Brain microvascular endothelial cell (primary cell): ENCODE results near the gene TTC7B.

Experiments used
- DNase-seq: peaks from one replicate; pipeline ENCODE4 v3.0.0-alpha.2; 2020
- H3K27ac ChIP-seq: fragments of 250-450 bp; sonication (Bioruptor Pico); 2 replicates; pipeline ENCODE4 v1.5.1; 2020; ENCODE audit warnings: mild to moderate bottlenecking, moderate library complexity
- H3K27me3 ChIP-seq: fragments of 250-450 bp; sonication (Bioruptor Pico); replicated peaks from 2 replicates; pipeline ENCODE4 v1.5.1; 2020; ENCODE audit warnings: mild to moderate bottlenecking
- H3K36me3 ChIP-seq: fragments of 250-450 bp; sonication (Bioruptor Pico); replicated peaks from 2 replicates; pipeline ENCODE4 v1.5.1; 2020; ENCODE audit warnings: mild to moderate bottlenecking
- H3K4me3 ChIP-seq: 2 replicates; pipeline ENCODE4 v1.5.1; 2011; ENCODE audit warnings: low read depth, mild to moderate bottlenecking, control low read depth, low read length, moderate library complexity
- in situ Hi-C: cut with HindIII; loops from 2 replicates; pipeline ENCODE4 v1.10.0; 2017; ENCODE audit warnings: low sequenced_read_pairs, low pct_ligation_motif_present
- TF ChIP-seq, protein P1 (sequence below): IDR thresholded peaks from 2 replicates; pipeline ENCODE4 v1.5.1; 2011; ENCODE audit warnings: low read depth, mild to moderate bottlenecking, moderate library complexity, low read length, control low read depth, inconsistent platforms; ENCODE audit errors: missing control alignments

Gene TTC7B

DNA sequence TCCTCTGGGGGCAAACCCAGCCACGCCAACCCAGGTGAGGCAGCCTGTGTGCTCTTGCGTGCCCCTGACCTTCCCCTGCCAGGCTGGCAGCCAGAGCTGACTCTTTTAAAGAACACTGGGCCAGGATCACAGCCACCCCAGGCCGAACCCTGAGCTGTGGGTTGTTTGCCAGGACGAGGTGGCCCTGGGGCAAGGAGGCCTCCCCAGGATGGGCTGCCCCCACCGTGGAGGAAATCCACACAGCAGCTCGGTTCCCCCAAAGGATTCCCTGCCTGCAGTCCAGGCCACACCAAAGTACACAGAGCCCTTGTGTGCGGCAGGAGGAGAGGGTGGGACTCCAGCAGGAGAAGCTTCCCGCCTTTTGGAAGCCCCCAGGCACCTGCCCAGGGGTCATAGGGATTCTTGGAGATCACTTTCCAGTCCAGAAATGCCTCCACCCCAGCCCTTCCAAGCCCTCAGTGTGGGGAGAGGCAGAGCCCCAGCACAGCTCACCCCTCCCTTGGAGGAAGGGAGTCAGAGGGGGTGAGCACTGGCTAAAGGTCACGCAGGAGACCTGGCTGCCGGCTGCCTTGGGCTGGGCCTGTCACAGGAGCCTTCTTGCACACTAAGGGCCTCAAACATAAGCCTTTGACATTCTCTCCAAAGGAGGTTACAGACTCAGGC is 303.8 kb downstream of the TTC7B start:
- H3K27me3 ChIP-seq: no peaks in the 10 kb centered on the region
- H3K4me3 ChIP-seq: no peak overlapping the region
- TF ChIP-seq, protein P1, sequence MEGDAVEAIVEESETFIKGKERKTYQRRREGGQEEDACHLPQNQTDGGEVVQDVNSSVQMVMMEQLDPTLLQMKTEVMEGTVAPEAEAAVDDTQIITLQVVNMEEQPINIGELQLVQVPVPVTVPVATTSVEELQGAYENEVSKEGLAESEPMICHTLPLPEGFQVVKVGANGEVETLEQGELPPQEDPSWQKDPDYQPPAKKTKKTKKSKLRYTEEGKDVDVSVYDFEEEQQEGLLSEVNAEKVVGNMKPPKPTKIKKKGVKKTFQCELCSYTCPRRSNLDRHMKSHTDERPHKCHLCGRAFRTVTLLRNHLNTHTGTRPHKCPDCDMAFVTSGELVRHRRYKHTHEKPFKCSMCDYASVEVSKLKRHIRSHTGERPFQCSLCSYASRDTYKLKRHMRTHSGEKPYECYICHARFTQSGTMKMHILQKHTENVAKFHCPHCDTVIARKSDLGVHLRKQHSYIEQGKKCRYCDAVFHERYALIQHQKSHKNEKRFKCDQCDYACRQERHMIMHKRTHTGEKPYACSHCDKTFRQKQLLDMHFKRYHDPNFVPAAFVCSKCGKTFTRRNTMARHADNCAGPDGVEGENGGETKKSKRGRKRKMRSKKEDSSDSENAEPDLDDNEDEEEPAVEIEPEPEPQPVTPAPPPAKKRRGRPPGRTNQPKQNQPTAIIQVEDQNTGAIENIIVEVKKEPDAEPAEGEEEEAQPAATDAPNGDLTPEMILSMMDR: no peak
- in situ Hi-C loops: no loop called here
- no peak for DNase-seq
- H3K27ac ChIP-seq: no peak overlapping the region
- no peaks in the 10 kb centered on the region for H3K36me3 ChIP-seq

DNA sequence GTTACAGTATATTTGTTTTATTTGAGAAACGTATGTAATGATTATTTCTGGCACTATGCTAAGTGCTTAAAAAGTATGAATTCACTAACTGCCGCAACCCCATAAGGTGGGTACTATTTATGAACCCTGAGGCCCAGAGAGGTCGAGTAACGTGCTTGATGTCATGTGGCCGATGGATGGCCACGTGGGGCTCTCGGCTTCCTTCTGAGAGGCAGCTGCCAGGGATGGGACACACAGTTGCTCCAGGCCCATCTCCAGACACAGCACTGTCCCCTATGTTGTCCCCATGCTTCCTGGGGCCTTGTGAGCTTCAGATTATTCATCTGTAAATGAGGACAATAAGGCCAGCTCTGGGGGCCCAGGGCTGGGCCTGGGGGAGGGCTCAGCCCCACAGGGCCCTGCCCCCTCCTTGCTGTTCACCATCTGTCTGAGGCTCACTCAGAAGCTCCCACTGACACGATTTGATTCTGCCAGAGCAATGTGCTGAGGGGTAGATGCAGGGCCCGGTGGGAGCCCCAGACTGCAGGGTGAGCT is 304.4 kb downstream of the TTC7B start:
- Histone ChIP-seq H3K27me3 (no peaks in the 10 kb centered on the region), H3K4me3 (no peak overlapping the region), H3K27ac (no peak overlapping the region), H3K36me3 (no peaks in the 10 kb centered on the region)
- in situ Hi-C loops: no loop called here
- TF ChIP-seq, protein P1: no peak
- DNase-seq: no peak

DNA sequence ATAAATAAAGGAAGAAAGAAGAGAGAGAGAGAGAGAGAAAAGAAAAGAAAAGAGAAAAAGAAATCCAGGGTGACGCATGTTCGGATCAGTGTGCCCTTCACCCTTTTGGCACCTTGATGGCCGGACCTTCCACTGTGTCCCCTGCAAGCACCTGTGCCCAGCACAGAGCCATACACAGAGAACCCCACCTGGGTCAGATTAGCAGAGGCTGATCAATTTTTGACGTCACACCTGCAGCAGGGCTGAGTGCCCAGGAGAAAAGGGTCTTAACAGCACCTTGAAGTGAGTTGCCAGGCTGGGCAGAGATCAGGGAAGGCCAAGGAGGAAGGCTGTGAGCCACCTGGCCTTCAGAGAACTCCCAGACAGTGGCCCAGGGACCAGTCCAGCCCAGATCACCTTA is 305.0 kb downstream of the TTC7B start:
- no peaks in the 10 kb centered on the region for H3K27me3 ChIP-seq
- H3K4me3 ChIP-seq: no peak overlapping the region
- TF ChIP-seq, protein P1: no peak
- DNase-seq: no peak
- H3K36me3 ChIP-seq: no peaks in the 10 kb centered on the region
- H3K27ac ChIP-seq: no peak overlapping the region
- in situ Hi-C loops: no loop called here

- no peak overlapping the region for H3K27ac ChIP-seq
- in situ Hi-C loops: no loop called here
- DNase-seq: no peak
These were observed 306.1 kb downstream of the TTC7B start for GRCh38 chr14:90510159-90510558.

DNA sequence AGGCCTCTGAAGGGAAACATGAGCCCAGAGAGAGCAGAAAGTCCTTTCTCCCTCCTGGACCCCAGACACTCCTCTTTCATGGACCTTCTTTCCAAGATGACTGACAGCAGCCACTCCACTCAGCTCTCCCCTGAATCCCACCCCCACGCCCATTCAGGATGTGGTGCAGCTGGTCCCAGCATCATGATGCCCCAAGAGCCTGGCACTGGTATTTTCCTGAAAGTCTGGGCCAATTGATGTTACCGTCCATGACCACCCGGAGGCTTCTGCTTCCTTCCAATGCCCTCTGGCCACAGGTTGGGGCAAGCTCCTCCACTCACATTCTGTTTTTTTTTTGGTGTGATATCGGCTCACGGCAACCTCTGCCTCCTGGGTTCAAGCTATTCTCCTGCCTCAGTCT is 306.8 kb downstream of the TTC7B start:
- Histone ChIP-seq H3K4me3 (no peak overlapping the region), H3K27me3 (no peaks in the 10 kb centered on the region), H3K27ac (no peak overlapping the region), H3K36me3 (no peaks in the 10 kb centered on the region)
- DNase-seq: no peak
- TF ChIP-seq, protein P1: no peak
- in situ Hi-C loops: no loop called here

More at GRCh38 chr14:90510159-90510558, 306.1 kb downstream of the TTC7B start:
- TF ChIP-seq, protein P1: no peak
- no peaks in the 10 kb centered on the region for H3K27me3 ChIP-seq
- H3K4me3 ChIP-seq: no peak overlapping the region
- H3K36me3 ChIP-seq: no peaks in the 10 kb centered on the region
